Osteoblast (primary cell): ENCODE data around the gene SAMM50. TPM values are rescaled to one million over a fixed set of nuclear protein-coding genes. Genes with fewer than 3 reads are reported as not detected.
"Not testable (repeated sequence)": the region's sequence is repeated elsewhere in the genome, so short reads cannot be mapped to it uniquely, and the experiment has no call there.

ENCODE experiments used
- DNase-seq: peaks from one replicate; pipeline ENCODE4 v3.0.0; 2011; ENCODE audit warnings: low spot score, mixed read lengths; ENCODE audit not compliant: insufficient read length; ENCODE audit errors: missing footprints
- H2AFZ ChIP-seq: 2 replicates; pipeline ENCODE4 v1.6.0; 2011; ENCODE audit warnings: mild to moderate bottlenecking, low read length
- H3K27ac ChIP-seq: 2 replicates; pipeline ENCODE4 v1.5.1; 2011; ENCODE audit warnings: mild to moderate bottlenecking, low read depth, low read length, moderate library complexity
- H3K27me3 ChIP-seq: 2 replicates; pipeline ENCODE4 v1.6.0; 2012; ENCODE audit warnings: mild to moderate bottlenecking, control low read depth, inconsistent platforms, low read length, moderate library complexity; ENCODE audit not compliant: insufficient read depth
- H3K36me3 ChIP-seq: 2 replicates; pipeline ENCODE4 v1.5.1; 2011; ENCODE audit warnings: mild to moderate bottlenecking, low read length, control low read depth, moderate library complexity; ENCODE audit not compliant: insufficient read depth
- H3K4me1 ChIP-seq: 2 replicates; pipeline ENCODE4 v1.5.1; 2011; ENCODE audit warnings: mild to moderate bottlenecking, low read length, control low read depth, moderate library complexity; ENCODE audit not compliant: insufficient read depth
- H3K4me2 ChIP-seq: 2 replicates; pipeline ENCODE4 v1.6.0; 2011; ENCODE audit warnings: mild to moderate bottlenecking, low read length; ENCODE audit not compliant: insufficient read depth
- H3K4me3 ChIP-seq: fragments of 200-600 bp; sonication (generic); 3 replicates; pipeline ENCODE4 v1.5.1; 2012; ENCODE audit warnings: mild to moderate bottlenecking, low read length, inconsistent platforms; ENCODE audit not compliant: insufficient read depth
- H3K79me2 ChIP-seq: 2 replicates; pipeline ENCODE4 v1.6.0; 2012; ENCODE audit warnings: mild to moderate bottlenecking, low read length, control low read depth, inconsistent platforms; ENCODE audit not compliant: insufficient read depth
- H3K9me3 ChIP-seq: 2 replicates; pipeline ENCODE4 v1.5.1; 2011; ENCODE audit warnings: low read depth, low read length, control low read depth
- H4K20me1 ChIP-seq: 2 replicates; pipeline ENCODE4 v1.6.0; 2012; ENCODE audit warnings: mild to moderate bottlenecking, low read length, control low read depth; ENCODE audit not compliant: insufficient read depth
- total RNA-seq: library from RNA; depleted of rRNA; stranded (reverse); fragments of >200 nt; gene quantifications from 2 replicates; pipeline ENCODE4 v1.2.3, GENCODE V29; 2012
- TF ChIP-seq, protein P1 (sequence below): IDR thresholded peaks from 2 replicates; pipeline ENCODE4 v1.5.1; 2011; ENCODE audit warnings: mild to moderate bottlenecking, low read depth, low read length, moderate library complexity; ENCODE audit errors: extremely low read depth

SAMM50 gene
- total RNA-seq, 1 donor, result 36.6 TPM

DNA sequence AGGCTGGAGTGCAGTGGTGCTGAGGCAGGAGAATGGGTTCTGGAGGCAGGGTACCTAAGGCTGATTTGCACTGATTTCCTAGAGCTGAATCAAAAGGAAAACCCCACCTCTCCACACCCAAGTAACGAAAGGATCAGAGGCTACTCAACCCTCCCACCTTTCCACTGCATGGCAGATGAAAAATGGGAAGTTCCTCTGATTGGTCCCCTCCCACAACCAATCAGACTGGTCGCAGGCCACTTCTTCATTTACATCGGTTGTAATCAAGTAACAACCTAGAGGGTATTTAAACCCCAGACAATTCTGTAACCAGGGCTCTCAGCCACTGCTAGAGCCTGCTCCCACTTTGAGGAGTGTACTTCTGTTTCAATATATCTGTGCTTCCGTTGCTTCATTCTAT lies 50.3 kb downstream of the SAMM50 start:
- no peaks in the 10 kb centered on the region for H3K4me1 ChIP-seq
- TF ChIP-seq, protein P1, sequence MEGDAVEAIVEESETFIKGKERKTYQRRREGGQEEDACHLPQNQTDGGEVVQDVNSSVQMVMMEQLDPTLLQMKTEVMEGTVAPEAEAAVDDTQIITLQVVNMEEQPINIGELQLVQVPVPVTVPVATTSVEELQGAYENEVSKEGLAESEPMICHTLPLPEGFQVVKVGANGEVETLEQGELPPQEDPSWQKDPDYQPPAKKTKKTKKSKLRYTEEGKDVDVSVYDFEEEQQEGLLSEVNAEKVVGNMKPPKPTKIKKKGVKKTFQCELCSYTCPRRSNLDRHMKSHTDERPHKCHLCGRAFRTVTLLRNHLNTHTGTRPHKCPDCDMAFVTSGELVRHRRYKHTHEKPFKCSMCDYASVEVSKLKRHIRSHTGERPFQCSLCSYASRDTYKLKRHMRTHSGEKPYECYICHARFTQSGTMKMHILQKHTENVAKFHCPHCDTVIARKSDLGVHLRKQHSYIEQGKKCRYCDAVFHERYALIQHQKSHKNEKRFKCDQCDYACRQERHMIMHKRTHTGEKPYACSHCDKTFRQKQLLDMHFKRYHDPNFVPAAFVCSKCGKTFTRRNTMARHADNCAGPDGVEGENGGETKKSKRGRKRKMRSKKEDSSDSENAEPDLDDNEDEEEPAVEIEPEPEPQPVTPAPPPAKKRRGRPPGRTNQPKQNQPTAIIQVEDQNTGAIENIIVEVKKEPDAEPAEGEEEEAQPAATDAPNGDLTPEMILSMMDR, result no peak
- no peaks in the 10 kb centered on the region for H3K79me2 ChIP-seq
- no peak overlapping the region for H3K4me2 ChIP-seq
- H3K27ac ChIP-seq, result no peak overlapping the region
- H4K20me1 ChIP-seq, result no peaks in the 10 kb centered on the region
- H2AFZ ChIP-seq, result no peak overlapping the region
- DNase-seq, result no peak
- no peaks in the 10 kb centered on the region for H3K9me3 ChIP-seq
- H3K27me3 ChIP-seq, result no peaks in the 10 kb centered on the region
- H3K4me3 ChIP-seq, result no peak overlapping the region
- H3K36me3 ChIP-seq, result no peaks in the 10 kb centered on the region

DNA sequence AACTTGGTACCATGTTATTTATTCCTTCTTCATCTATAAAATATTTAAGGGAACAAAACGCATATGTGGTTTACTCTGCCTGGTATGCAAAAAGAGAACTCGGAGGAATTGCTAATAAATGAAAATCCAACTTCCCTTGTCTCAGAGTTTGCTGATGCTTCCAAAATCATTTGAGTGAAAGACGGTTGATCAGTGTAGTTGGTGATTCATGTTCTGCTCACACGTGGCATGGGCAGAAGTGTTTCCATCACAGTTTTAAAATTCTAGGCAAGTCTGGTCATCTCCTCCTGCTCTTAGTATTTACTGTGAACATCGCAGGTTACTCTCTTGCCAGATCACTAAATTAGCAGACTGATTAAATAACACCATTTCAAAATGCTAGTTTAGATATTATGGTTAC lies 56.9 kb downstream of the SAMM50 start:
- TF ChIP-seq, protein P1, result no peak
- Histone ChIP-seq H3K4me3 (no peak overlapping the region), H4K20me1 (no peaks in the 10 kb centered on the region), H3K4me1 (no peaks in the 10 kb centered on the region), H3K27me3 (no peaks in the 10 kb centered on the region), H2AFZ (no peak overlapping the region), H3K4me2 (no peak overlapping the region), H3K79me2 (no peaks in the 10 kb centered on the region), H3K27ac (no peak overlapping the region), H3K9me3 (no peaks in the 10 kb centered on the region), H3K36me3 (no peaks in the 10 kb centered on the region)
- no peak for DNase-seq

DNA sequence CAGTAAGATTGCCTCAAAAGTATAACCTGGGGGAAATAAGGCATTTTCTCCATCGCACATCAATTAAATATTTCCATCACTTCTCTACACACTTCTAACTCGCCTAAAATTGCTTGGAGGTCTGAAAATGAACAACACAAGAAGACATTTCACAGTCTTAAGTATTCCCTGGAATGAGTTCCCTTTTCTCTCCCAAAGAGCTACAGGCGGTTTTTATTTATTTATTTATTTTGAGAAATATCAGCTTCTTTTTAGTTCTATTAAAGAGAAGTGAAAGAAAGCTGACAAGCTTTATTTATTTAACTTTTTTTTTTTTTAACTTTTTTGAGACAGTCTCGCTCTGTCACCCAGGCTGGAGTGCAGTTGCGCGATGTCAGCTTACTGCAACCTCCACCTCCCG lies 57.3 kb downstream of the SAMM50 start:
- no peak for DNase-seq
- no peaks in the 10 kb centered on the region for H3K27me3 ChIP-seq
- no peaks in the 10 kb centered on the region for H3K79me2 ChIP-seq
- H3K4me2 ChIP-seq, result no peak overlapping the region
- no peak overlapping the region for H3K27ac ChIP-seq
- H4K20me1 ChIP-seq, result no peaks in the 10 kb centered on the region
- H2AFZ ChIP-seq, result no peak overlapping the region
- no peak overlapping the region for H3K4me3 ChIP-seq
- H3K4me1 ChIP-seq, result no peaks in the 10 kb centered on the region
- no peaks in the 10 kb centered on the region for H3K9me3 ChIP-seq
- TF ChIP-seq, protein P1, result no peak
- H3K36me3 ChIP-seq, result no peaks in the 10 kb centered on the region

DNA sequence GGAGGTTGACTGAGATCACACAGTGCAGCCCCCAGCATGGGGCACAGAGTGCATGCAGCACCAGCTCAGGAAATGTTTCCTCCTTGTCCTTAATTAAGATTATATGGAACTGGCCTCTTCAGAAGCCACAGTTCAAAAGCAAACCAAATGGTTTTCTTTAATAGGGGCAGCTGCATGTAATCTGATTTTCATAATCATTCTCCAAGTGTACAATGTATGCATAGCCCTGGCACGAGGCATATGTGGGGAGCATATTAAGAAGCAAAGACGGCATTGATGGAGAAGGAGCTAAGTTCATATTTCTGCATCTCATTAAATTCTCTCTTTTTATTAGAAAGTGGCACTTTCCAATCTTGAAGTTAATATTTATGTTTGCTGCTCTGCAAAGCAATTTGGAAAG lies 59.0 kb downstream of the SAMM50 start:
- Histone ChIP-seq H3K27me3 (no peaks in the 10 kb centered on the region), H3K4me1 (no peaks in the 10 kb centered on the region), H2AFZ (no peak overlapping the region), H3K79me2 (no peaks in the 10 kb centered on the region), H3K36me3 (no peaks in the 10 kb centered on the region), H3K4me3 (no peak overlapping the region), H3K9me3 (no peaks in the 10 kb centered on the region), H4K20me1 (no peaks in the 10 kb centered on the region), H3K27ac (no peak overlapping the region), H3K4me2 (no peak overlapping the region)
- TF ChIP-seq, protein P1, result no peak
- DNase-seq, result no peak

DNA sequence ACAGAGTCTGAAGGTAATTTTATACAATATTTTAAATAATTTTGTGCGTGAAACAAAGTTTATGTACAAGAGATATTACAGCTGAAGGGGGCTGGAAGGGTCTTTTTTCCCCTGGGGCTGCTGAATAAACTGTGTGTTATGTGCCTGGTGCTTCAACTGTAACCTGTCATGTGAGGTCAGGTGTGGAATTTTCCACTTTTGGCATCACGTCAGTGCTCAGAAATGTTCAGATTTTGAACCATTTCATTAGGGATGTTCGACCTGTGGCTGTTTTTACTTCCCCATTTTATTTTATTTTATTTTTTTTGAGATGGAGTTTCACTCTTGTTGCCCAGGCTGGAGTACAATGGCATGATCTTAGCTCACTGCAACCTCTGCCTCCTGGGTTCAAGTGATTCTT lies 61.3 kb downstream of the SAMM50 start:
- H3K36me3 ChIP-seq, DNase-seq, H3K4me3 ChIP-seq: not testable (repeated sequence)

More for the DNA sequence above, 61.3 kb downstream of the SAMM50 start:
- H2AFZ ChIP-seq, H4K20me1 ChIP-seq, H3K79me2 ChIP-seq, H3K27me3 ChIP-seq, H3K9me3 ChIP-seq, H3K4me2 ChIP-seq, H3K4me1 ChIP-seq, H3K27ac ChIP-seq: not testable (repeated sequence)
